ENCODE results near the gene MRPS22. TPM values are rescaled to one million over a fixed set of nuclear protein-coding genes. Genes with fewer than 3 reads are reported as not detected.

Gene MRPS22
- total RNA-seq, 4 donors from 2014 or later, result 34.8 to 52.2 (median 40.7) TPM

GRCh38 chr3:139318826-139319225 lies 25.0 kb upstream of the MRPS22 start:
- TF ChIP-seq CTCF (IDR thresholded peaks at IDR 0.05), result no peak
- no peak for ATAC-seq (ENCODE audit: low FRiP score)
- no peak for DNase-seq (ENCODE audit: low spot score)

- DNase-seq (ENCODE audit: low spot score) (no peak), ATAC-seq (ENCODE audit: low FRiP score) (no peak)
- TF ChIP-seq CTCF (IDR thresholded peaks at IDR 0.05), result no peak
Measured at GRCh38 chr3:139319428-139320402, 24.1 kb upstream of the MRPS22 start.

- DNase-seq (ENCODE audit: low spot score) (no peak), ATAC-seq (ENCODE audit: low FRiP score) (no peak)
- TF ChIP-seq CTCF (IDR thresholded peaks at IDR 0.05), result no peak
Measured at GRCh38 chr3:139320551-139321309, 23.1 kb upstream of the MRPS22 start.

- no peak for TF ChIP-seq CTCF (IDR thresholded peaks at IDR 0.05)
- no peak for DNase-seq (ENCODE audit: low spot score)
- no peak for ATAC-seq (ENCODE audit: low FRiP score)
Measured at GRCh38 chr3:139322346-139322745, 21.5 kb upstream of the MRPS22 start.

- TF ChIP-seq CTCF (IDR thresholded peaks at IDR 0.05), result no peak
- no peak for ATAC-seq (ENCODE audit: low FRiP score)
- DNase-seq (ENCODE audit: low spot score), result no peak
Measured at GRCh38 chr3:139323146-139323545, 20.7 kb upstream of the MRPS22 start.

GRCh38 chr3:139324456-139324855 lies 19.4 kb upstream of the MRPS22 start:
- ATAC-seq (ENCODE audit: low FRiP score), result no peak

More at GRCh38 chr3:139324456-139324855, 19.4 kb upstream of the MRPS22 start:
- no peak for DNase-seq (ENCODE audit: low spot score)
- no peak for TF ChIP-seq CTCF (IDR thresholded peaks at IDR 0.05)
